ENCODE results near the gene APP. TPM values are rescaled to one million over a fixed set of nuclear protein-coding genes. Genes with fewer than 3 reads are reported as not detected.

The APP gene
- total and polyA plus RNA-seq, 2 of the 13 experiments (the other 11 are each of a cell fraction or from before 2014, with no cell fraction given) = 70.6 to 262 TPM

GRCh38 chr21:25879203-25879602, 291.4 kb downstream of the APP start (continued):
- TF ChIP-seq ZNF800 (CRISPR knock-in tag; IDR thresholded peaks at IDR 0.05) (no peak), ZNF605 (CRISPR knock-in tag; IDR thresholded peaks at IDR 0.05) (no peak), SP2 (CRISPR knock-in tag; IDR thresholded peaks at IDR 0.05) (no peak), PCBP2 (optimal IDR thresholded peaks at IDR 0.05; ENCODE audit: low read depth, low read length, poor library complexity, severe bottlenecking) (no peak), WIZ (CRISPR knock-in tag; IDR thresholded peaks at IDR 0.05) (no peak), ONECUT2 (CRISPR knock-in tag; IDR thresholded peaks at IDR 0.05) (0 out of 2 replicates have a peak, but pooled peaks have one; percentile 35), ZNF263 (CRISPR knock-in tag; IDR thresholded peaks at IDR 0.05) (no peak), PITX1 (CRISPR knock-in tag; IDR thresholded peaks at IDR 0.05) (peak; percentile 94), ZBTB46 (CRISPR knock-in tag; IDR thresholded peaks at IDR 0.05; ENCODE audit: borderline replicate concordance) (peak; percentile 64; the same call in 1 of the 2 replicates), JUN (CRISPR knock-in tag; IDR thresholded peaks at IDR 0.05) (no peak), GLMP (CRISPR knock-in tag; IDR thresholded peaks at IDR 0.05; ENCODE audit: borderline replicate concordance) (no peak), HNRNPL (IDR thresholded peaks at IDR 0.05; ENCODE audit: low read depth, low read length) (no peak), ZGPAT (CRISPR knock-in tag; IDR thresholded peaks at IDR 0.05) (no peak), NR3C1 (CRISPR knock-in tag; IDR thresholded peaks at IDR 0.05) (no peak), IKZF5 (CRISPR knock-in tag; IDR thresholded peaks at IDR 0.05) (no peak), ZNF674 (CRISPR knock-in tag; IDR thresholded peaks at IDR 0.05; ENCODE audit: low read depth) (no peak), ADNP (CRISPR knock-in tag; IDR thresholded peaks at IDR 0.05) (no peak), ZEB1 (IDR thresholded peaks at IDR 0.05; ENCODE audit: insufficient replicate concordance, low read depth) (no peak), JUNB (CRISPR knock-in tag; IDR thresholded peaks at IDR 0.05; ENCODE audit: borderline replicate concordance) (no peak), RARG (CRISPR knock-in tag; IDR thresholded peaks at IDR 0.05; ENCODE audit: low read depth) (no peak), NCOA2 (CRISPR knock-in tag; IDR thresholded peaks at IDR 0.05) (peak; percentile 69), ZNF577 (CRISPR knock-in tag; IDR thresholded peaks at IDR 0.05; ENCODE audit: borderline replicate concordance, low read depth) (no peak), TBL1XR1 (IDR thresholded peaks at IDR 0.05; ENCODE audit: borderline replicate concordance, low read length, partially characterized antibody) (no peak), ZNF547 (CRISPR knock-in tag; IDR thresholded peaks at IDR 0.05) (no peak), HMG20A (CRISPR knock-in tag; IDR thresholded peaks at IDR 0.05; ENCODE audit: borderline replicate concordance) (no peak)

All from HepG2 (cell line).